Activated CD4-positive, alpha-beta T cell treated with anti-CD3 and anti-CD28 coated beads for 48 hours (primary cell): Measurements from ENCODE around the gene PARD3B.

Experiments used
- DNase-seq: peaks from one replicate; pipeline ENCODE4 v3.0.0-alpha.2; 2020

PARD3B gene, protein sequence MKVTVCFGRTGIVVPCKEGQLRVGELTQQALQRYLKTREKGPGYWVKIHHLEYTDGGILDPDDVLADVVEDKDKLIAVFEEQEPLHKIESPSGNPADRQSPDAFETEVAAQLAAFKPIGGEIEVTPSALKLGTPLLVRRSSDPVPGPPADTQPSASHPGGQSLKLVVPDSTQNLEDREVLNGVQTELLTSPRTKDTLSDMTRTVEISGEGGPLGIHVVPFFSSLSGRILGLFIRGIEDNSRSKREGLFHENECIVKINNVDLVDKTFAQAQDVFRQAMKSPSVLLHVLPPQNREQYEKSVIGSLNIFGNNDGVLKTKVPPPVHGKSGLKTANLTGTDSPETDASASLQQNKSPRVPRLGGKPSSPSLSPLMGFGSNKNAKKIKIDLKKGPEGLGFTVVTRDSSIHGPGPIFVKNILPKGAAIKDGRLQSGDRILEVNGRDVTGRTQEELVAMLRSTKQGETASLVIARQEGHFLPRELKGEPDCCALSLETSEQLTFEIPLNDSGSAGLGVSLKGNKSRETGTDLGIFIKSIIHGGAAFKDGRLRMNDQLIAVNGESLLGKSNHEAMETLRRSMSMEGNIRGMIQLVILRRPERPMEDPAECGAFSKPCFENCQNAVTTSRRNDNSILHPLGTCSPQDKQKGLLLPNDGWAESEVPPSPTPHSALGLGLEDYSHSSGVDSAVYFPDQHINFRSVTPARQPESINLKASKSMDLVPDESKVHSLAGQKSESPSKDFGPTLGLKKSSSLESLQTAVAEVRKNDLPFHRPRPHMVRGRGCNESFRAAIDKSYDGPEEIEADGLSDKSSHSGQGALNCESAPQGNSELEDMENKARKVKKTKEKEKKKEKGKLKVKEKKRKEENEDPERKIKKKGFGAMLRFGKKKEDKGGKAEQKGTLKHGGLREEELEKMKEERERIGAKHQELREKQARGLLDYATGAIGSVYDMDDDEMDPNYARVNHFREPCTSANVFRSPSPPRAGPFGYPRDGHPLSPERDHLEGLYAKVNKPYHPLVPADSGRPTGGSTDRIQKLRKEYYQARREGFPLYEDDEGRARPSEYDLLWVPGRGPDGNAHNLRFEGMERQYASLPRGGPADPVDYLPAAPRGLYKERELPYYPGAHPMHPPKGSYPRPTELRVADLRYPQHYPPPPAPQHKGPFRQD (N-terminal part only)

DNA sequence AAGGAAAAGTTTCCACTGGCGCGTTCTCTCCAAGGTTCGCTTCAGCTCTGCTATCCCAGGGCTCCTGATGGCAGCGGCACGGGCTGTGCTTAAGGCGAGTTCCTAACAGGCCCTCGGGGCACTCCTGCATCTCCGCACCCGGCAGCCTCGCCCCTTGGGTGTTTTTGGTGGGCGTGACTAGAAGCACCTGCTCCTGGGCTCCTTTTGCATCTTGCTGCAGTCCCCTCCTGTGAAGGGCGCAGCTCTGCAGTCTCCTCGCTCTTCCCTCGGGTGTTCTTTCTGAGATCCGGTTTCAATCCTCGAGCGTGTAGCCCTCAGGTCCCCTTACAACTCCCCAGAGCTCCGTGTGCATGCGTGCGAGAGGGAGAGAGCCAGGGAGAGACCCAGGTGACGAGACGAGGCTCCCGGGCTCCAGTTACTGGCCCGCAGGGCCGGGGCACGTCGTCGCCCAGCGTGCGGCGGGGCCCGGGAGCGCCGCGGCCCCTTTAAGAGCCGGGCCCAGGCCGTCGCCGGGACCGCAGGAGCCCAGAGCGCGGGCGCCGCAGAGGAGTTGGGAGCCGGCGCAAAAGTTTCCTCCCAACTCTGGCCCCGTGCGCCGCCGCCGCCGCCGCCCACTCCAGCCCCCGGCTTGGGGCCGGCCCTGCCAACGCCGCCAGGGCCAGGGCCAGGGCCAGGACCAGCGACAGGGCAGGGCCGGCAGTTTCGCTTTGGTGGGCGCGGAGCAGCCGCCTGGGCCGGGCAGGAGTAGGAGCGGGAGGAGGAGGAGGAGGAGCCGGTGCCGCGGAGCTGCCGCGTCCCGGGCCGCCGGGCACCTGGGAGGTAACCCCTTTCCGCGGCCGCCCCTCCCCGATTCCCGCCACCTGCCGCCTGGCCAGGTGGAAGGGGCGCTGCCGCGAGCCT is at the start of gene PARD3B:
Gene PARD3B (plus strand): TSS at position 515 of the 900 bp plus-strand sequence. CDS start 525 bp downstream, outside the sequence.
- peak; percentile 48 for DNase-seq

DNA sequence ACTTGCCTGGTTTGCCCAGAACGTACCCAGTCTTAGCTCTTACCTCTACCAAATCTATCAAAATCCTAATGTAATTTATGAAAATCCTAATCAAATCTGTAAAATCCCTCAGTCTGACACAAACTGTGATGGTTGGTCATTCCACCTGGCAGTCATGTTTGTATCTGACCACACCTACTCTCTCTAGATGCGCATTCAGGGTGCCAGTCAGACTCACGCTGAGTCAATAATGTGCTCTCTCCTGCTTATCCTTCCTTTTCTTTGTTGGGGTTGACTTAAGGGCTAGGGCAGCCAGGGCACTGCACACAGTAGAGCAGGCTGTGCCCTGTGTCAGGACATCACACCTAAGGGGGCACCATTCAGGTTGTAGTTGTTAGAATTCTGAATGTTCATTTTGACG is 48.5 kb upstream of the PARD3B start:
- DNase-seq: no peak

DNA sequence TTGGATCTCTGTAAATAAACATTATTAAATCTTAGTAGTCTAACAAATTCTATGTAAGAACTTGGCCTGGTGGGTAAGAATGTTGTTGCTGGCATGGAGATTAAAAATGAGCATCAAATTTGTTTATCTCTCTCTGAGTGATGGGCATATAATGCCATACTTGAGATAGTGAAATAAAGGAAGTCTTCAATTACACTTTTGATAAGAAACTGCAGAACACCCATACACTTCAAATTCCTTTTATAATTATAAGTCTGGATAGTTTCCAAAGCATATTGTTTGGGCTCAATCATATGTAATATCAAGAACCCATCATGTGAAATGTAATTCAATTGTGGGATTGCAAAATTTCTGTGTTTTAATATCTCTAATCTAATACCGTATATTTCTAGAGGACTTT is 47.4 kb upstream of the PARD3B start:
- no peak for DNase-seq

DNA sequence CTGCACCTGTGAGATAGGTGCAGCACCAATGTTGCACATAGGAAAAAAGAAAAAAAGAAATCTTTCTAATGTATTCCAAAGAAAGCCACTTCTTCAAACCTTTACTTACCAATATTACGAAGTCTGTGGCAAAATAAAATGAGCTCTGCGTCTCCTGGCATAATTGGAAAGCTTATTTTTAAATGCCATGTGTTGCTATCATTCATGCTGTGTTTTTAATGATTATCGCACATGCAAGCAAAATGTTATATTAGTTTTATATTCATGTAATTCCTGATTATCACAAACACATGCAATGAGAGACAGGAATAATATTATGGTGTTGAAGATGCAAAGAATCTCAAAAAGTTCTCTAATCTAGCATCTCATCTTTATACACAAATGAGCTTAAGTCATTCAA is 47.0 kb upstream of the PARD3B start:
- DNase-seq: no peak

DNA sequence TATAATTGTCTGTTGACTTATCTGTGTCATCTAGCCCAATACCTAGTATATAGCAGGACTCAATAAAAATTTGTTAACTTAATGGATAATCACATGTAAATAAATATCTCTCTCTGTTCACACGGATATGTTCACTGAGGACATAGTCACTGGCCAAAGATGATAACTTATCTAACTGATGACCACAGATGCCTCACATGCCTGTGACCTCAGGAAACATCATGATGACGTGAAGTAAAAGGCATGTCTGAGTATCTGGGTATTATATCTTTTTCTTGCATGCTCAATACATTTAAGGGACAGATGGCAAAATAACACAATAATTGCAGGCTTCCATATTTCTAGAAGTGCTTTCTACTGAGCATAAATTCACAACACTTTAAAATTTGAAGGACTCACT is 41.4 kb upstream of the PARD3B start:
- DNase-seq: no peak

DNA sequence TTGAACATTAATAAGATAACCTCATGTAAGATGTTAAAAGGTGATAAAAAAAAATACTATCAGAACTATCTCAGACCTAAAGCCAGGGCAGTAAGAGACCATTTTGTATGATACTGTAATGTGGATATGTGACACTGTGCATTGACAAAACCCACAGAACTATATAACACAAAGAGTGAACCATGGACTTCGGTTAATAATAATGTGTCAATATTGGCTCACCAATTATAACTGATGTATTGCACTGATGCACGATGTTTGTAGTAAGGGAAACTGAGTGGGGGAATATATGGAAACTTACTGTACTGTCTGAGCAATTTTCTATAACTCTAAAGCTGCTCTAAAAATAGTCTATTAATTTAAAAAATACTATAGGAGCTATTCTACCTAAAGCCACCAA is 40.7 kb upstream of the PARD3B start:
- DNase-seq: no peak

DNA sequence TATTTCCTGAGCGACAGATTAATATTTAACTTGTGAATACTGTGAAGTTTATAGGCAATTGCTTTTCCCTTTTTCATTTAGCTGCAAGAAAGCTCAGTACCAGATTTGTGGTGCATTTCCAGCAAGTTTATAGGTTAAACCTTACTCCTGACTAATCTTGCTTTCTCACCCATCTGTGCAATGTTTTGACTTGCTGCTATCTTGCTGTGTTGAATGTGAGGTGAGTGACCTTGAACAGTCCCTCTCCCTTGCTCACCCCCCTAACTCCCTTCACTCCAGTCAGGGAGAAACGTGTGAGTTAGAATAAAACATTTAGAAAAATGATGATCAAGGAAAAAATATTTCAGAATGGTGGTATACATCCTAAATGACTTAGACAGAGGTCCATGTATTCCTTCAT is 39.8 kb upstream of the PARD3B start:
- DNase-seq: no peak

DNA sequence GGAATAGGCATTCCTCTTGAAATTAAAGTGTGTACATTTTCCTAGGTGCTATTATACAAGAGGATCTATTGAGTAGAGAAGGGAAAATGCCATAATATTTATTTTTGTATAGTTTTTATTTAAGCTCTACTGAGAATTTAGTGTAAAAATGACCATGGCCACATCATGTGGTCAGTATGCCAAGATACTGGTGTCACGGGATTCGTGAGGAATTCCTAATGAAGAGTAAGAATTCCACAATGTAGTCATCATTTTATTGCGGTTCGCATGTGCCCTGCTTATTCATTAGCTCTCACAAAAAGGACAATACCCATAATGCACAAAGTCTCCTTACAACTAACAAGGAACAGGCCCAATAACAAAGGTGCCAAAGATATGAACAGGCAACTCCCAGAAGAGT is 39.3 kb upstream of the PARD3B start:
- DNase-seq: no peak

DNA sequence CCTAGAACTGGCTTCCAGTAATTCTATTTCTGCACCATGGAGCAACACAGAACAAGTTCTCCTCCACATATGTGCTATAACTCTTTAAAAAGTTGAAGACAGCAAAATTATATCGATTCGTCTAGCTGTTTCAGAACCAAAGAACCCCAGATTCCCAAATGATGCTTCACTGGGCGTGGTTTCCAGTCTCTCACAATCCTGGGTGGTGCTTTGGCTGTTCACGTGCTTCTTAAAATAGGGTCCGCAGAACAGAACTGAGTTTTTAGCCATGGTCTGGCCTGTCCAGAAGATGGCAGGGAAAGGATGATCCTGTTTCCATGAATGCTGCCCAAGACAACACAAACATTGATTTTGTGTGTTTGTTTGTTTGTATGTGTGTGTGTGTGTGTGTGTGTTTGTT is 37.6 kb upstream of the PARD3B start:
- DNase-seq: no peak

DNA sequence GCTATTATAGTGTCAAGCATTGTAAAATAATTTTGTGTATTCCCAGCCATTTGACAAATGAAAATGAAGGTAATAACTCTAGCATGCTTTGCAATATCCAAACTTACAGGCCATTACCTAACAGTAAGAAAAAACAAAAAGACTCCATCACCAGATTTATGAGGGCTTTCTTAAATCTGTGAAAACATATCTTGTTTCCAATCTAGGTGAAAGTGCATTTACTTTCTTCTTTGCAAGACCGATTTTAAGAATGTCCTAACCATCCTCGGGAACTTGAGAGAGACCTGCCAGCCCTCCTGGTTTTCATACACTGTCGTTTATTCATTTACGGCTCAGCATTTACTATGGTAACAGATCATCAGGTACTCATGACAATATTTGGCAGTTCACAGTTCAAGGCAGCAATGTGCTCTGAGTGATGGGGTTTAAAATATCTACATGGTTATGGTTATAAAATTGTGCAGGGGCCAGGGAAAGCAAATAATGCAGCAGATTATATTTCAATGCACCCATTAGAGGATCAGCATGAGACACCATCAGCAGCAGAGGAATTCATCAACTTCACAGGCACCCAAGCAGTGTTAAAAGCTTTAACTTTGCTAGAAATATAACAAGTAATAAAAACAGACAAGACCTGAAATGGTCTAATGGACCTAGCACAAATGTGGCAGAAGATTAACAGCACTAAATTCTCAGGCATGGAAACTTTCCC is 34.4 kb upstream of the PARD3B start:
- no peak for DNase-seq

DNA sequence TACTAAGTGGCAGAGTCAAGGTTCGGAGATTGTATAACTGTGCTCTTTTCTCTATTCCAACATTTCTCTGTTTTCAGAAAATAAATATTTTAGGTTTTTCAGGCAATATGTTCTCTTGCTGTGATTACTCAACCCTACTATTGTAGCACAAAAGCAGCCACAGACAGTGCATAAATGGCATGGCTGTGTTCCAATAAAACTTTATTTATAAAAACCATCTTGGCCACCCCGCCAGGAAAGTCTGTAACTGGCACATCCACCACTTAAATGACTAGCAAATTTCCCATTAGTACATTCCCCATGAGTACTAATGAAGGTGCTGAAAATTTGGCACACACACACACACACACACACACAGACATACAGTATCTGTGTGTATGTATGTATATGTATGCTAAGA is 30.8 kb upstream of the PARD3B start:
- no peak for DNase-seq

DNA sequence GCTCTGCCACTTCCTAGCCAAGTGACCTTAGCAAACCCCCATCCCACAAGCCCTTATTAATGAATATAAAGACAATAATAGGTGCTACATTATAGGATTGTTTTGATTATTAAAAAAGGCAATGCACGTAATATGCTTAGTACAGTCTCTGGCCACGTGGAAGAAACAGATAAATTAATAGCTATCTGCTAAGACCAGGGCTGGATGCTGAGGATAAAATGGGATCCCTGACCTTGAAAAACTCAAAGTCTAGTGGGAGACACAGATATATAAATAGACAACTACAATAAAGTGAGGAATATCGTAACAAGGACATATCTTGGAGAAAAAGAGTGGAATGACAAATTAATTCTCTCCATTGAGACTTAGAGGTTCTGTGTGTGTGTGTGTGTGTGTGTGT is 29.9 kb upstream of the PARD3B start:
- DNase-seq: no peak

DNA sequence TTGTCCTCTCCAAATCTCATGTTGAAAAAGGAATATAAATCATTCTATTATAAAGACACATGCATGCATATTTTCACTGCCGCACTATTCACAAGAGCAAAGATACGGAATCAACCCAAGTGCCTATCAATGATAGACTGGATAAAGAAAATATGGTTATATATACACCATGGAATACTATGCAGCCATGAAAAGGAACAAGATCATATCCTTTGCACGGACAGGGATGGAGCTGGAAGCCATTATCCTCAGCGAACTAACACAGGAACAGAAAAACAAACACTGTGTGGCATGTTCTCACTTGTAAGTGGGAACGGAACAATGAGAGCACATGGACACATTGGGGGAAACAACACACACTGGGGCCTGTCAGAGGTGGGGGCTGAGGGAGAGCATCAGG is 28.1 kb upstream of the PARD3B start:
- no peak for DNase-seq

DNA sequence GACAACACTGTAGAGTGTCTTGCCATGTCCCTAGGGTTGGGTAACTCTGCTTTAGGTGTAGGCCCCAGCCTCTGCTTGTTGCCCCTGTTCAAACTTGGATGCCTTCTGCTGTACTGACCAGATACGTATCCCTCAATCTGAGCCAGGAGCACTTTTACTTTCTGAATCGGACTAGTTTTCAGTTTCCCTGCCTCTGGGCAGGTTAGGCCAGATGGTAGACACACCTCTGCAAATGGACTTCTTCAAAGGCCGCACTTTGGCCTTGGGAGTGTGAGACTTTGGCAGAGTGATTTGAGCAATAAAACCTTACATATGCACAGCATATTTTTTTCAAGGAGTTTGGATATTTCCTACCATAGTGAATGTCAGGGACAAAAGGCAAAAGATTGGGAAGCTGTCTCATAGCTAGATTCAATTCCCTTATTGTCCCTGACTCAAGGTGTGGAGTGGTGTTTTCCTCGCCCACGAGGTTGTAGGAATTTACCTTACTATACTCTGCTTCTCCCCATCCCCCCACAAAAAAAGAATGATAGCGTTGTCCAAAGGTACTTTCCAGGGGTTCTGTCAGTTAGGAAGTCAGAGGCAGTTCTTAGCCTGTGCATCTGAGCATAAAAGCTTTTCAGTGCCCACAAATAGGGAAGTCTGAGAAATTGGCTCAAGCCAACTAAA is 15.3 kb upstream of the PARD3B start:
- no peak for DNase-seq

DNA sequence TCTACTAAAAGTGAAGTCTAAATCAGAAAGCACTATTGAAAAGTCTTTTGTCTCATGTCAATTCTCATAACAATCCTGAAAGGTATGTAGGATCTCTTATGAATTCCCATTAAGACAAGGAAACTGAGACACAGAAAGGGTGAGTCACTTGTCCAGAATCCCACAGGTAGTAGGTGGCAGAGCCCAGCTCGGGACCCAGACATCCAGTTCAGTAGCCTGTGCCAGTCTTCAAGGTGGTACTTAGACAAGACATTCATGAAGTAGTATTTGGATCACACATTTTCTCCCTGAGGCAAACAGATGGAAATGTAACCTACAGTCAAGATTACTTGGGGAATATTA is 14.8 kb upstream of the PARD3B start:
- no peak for DNase-seq

DNA sequence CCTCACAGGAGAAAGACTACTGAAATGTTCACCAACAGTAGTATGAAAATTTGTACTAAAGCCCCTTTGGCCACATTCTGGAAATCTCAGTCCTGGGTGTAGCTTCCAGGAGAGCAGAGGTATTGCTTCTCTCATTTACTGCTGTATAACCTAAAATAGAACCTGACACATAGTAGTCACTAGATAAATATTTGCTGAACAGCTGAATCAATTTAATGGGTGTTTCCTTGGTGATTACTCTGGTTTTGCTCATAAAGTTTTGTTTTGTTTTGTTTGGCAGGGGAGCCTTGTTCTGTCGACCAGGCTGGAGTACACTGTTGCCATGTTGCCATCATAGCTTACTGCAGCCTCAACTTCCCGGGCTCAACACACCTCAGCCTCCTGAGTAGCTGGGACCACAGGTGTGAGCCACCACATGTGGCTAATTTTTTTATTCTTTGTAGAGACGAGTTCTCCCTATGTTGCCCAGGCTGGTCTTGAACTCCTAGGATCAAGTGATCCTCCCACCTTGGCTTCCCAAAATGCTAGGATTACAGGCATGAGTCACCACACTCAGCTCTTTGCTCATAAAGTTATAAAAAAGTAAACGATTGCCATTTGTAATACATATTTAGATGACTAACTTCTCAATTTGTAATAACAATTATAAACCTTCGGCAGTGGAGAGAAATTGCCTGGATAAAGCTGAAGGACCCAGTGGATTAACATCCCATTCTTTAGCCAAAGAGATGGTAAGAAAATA is 11.5 kb upstream of the PARD3B start:
- no peak for DNase-seq

DNA sequence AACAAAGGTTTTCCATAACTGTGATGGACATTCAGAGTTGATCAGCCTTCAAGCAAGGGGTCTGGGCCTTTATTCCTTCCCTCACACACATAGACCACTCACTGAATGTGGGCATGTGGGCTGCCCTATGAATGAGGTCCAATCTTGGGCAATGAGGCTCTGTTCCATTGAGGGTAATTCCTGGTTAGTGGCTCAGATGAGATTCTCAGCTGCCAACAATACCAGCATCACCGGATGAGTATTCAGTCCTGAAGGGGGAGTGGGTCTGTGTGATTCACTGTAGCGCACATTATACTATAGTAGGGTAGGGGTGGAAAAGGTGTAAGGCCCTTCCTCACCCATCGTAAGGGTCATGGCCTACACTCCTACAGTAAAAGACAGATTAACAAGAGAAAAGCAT is 9.9 kb upstream of the PARD3B start:
- DNase-seq: no peak

DNA sequence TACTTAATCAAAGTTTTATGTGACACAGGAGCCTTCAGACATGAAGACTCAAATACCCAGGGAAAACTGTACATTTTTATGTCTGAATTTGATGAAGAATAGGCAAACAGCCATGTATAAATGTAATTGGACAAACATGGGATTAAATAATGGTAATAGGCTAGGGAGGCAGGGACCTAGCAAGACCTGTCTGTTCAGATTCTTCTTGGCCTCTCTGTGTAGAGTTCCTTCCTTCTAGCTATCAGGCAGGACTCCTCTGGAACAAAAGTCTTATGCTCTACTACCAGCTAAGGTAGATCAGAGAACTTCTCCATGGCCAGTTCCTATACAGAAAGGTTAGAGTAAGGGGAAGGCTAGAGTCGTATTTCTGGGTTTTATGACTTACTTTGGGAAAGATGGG is 9.5 kb upstream of the PARD3B start:
- DNase-seq: no peak

DNA sequence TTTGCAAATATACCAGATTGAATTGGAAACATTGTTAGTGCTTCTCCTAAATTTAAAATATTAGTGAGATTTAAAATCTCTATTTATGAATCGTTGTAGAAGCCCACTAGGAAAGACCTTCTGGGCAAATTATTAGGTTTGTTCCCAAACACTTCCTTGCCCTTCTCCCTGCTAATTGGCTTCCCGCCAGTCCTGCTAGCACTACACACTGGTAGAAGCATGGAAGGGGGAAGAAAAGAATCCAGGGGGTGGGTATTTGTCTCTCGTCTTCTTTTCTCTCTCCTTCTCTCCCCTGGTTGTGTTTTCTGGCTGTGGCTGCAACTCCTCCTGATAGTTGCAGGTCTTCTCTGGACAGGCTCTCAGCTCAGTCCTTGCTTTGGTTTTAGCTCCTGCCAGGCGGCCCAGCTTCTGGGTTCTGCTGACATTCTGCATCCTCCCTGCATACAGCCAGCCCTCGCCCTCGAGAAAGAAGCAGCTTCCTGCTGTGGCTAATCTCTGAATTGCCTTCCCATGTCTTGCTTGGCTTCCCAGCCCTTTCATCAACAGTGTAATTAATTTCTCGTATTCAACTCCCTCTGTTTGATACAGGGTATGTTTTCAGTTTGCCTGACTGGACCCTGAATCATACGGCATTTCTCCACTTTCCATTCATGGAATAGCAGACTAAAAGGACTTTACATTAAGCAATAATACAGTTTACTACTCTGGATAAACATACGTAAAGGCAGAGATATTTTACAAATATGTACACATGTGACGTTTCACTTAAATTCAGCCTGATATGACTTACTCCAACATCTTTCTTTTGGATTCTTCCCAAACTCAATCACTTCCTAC is 6.9 kb upstream of the PARD3B start:
- DNase-seq: no peak

DNA sequence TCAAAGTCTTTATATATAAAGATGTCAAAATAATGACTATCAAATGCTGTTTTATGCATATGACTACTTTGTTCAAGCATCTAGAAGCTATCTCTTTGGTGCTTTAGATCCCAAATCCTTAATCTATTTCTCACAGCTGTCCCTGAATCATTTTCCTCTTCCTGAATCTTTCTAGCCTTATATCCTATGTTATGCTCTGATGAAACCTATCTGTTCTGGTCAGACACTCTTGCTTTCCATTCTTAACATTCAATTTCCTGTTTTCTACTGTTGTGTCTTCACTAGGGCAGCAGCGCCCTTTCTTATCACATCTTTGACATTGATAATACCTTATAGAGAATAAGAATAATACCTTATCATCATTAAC is 6.3 kb upstream of the PARD3B start:
- DNase-seq: no peak
